HCT116 (cell line): Measurements from ENCODE around the gene MYO1E. TPM values are rescaled to one million over a fixed set of nuclear protein-coding genes. Genes with fewer than 3 reads are reported as not detected.

ENCODE experiments used
- ATAC-seq: fragments of 200-7000 bp; cut with Tn5 transposase; 2 replicates; pipeline ENCODE4 v1.9.1; 2020; ENCODE audit warnings: mild to moderate bottlenecking, moderate library complexity
- BruUV-seq: library from RNA; stranded (reverse); fragments of 400-500 nt; replicated peaks from 2 replicates; lab custom pipeline; 2021; lab: Mats Ljungman, UMichigan
- CTCF ChIA-PET: fragments of 300-600 bp; sonication (Branson Sonifier 250); formaldehyde crosslinking; loops from one replicate; lab custom pipeline; 2021; ENCODE audit warnings: antibody characterized with exemption; lab: Charles Lee
- POLR2A ChIA-PET: fragments of 300-600, 350-600 bp; sonication (Branson Sonifier 250); formaldehyde crosslinking; loops from one replicate; lab custom pipeline; 2021; ENCODE audit warnings: antibody characterized with exemption; lab: Charles Lee
- RAD21 ChIA-PET, 2 experiments: fragments of 300-600 bp; sonication (Branson Sonifier 250); formaldehyde crosslinking; loops; one replicate each; lab custom pipeline; 2023; ENCODE audit warnings: low total read pairs in 2 of 2; ENCODE audit not compliant: uncharacterized antibody in 2 of 2, unreplicated experiment in 2 of 2, low non-redundant PET in 1 of 2; lab: Charles Lee
- DNase-seq: peaks from one replicate; pipeline ENCODE4 v3.0.0-alpha.2; 2010; ENCODE audit warnings: low read depth, low spot score
- H2AFZ ChIP-seq: fragments of 200-600 bp; shearing (Covaris generic), sonication (generic); 2 replicates; pipeline ENCODE4 v1.6.1; 2017; ENCODE audit warnings: low read depth, mixed run types, mixed read lengths, antibody characterized with exemption, low read length; ENCODE audit not compliant: poor library complexity, severe bottlenecking
- H3K27ac ChIP-seq: 2 replicates; pipeline ENCODE4 v1.5.1; 2012; ENCODE audit warnings: low read depth, low read length
- H3K27me3 ChIP-seq: fragments of 200-600 bp; sonication (generic); 2 replicates; pipeline ENCODE4 v1.6.1; 2016; ENCODE audit warnings: mixed run types, low read length, mixed read lengths; ENCODE audit not compliant: insufficient read depth
- H3K36me3 ChIP-seq, 2 experiments: fragments of 200-500 bp in 1 of 2; fragments of 200-600 bp in 1 of 2; sonication (Bioruptor generic) in 1 of 2; sonication (generic) in 1 of 2; 2 replicates each; pipeline versions ENCODE4 v1.5.1 to v1.6.1; 2014 to 2016; ENCODE audit warnings: low read length in 2 of 2, inconsistent platforms in 1 of 2, mixed read lengths in 1 of 2, mixed run types in 1 of 2; ENCODE audit not compliant: insufficient read depth in 2 of 2, control insufficient read depth in 1 of 2
- H3K4me1 ChIP-seq, 2 experiments: fragments of 200-600 bp in 1 of 2; sonication (generic) in 1 of 2; 2 replicates each; pipeline versions ENCODE4 v1.5.1 to v1.6.1; 2012 to 2017; ENCODE audit warnings: low read length in 2 of 2, inconsistent platforms in 1 of 2, mild to moderate bottlenecking in 1 of 2, mixed read lengths in 1 of 2, mixed run types in 1 of 2, moderate library complexity in 1 of 2; ENCODE audit not compliant: insufficient read depth in 2 of 2, control insufficient read depth in 1 of 2
- H3K4me2 ChIP-seq: fragments of 200-600 bp; sonication (generic); 2 replicates; pipeline ENCODE4 v1.6.1; 2017; ENCODE audit warnings: mixed run types, low read length, mixed read lengths
- H3K4me3 ChIP-seq, 2 experiments: fragments of 200-600 bp in 1 of 2; sonication (generic) in 1 of 2; replicated peaks in 1 of 2; 2 replicates each; pipeline ENCODE4 v1.5.1; 2011 to 2016; ENCODE audit warnings: low read length in 2 of 2, control low read depth in 1 of 2, low read depth in 1 of 2, mild to moderate bottlenecking in 1 of 2, mixed read lengths in 1 of 2, mixed run types in 1 of 2
- H3K79me2 ChIP-seq: fragments of 200-600 bp; sonication (generic); 2 replicates; pipeline ENCODE4 v1.6.1; 2017; ENCODE audit warnings: mild to moderate bottlenecking, mixed run types, low read length, moderate library complexity, mixed read lengths; ENCODE audit not compliant: insufficient read depth
- H3K9ac ChIP-seq: fragments of 200-600 bp; sonication (generic); 2 replicates; pipeline ENCODE4 v1.6.1; 2016; ENCODE audit warnings: low read length, mixed read lengths
- H3K9me2 ChIP-seq: fragments of 200-600 bp; sonication (generic), shearing (Covaris generic); 2 replicates; pipeline ENCODE4 v1.6.1; 2017; ENCODE audit warnings: mixed run types, mild to moderate bottlenecking, moderate library complexity; ENCODE audit not compliant: insufficient read depth
- H3K9me3 ChIP-seq, 2 experiments: fragments of 200-500 bp in 1 of 2; fragments of 200-600 bp in 1 of 2; sonication (Bioruptor generic) in 1 of 2; sonication (generic) in 1 of 2; 2 replicates each; pipeline ENCODE4 v1.6.1; 2014 to 2017; ENCODE audit warnings: low read length in 2 of 2, mixed read lengths in 2 of 2, inconsistent platforms in 1 of 2, low read depth in 1 of 2, mild to moderate bottlenecking in 1 of 2, mixed run types in 1 of 2, moderate library complexity in 1 of 2; ENCODE audit not compliant: control insufficient read depth in 1 of 2, insufficient read depth in 1 of 2
- H4K20me1 ChIP-seq: fragments of 200-600 bp; sonication (generic), shearing (Covaris generic); 2 replicates; pipeline ENCODE4 v1.6.1; 2017; ENCODE audit warnings: mixed run types, mild to moderate bottlenecking, moderate library complexity; ENCODE audit not compliant: insufficient read depth
- CBX3 ChIP-seq: IDR thresholded peaks from 2 replicates; pipeline ENCODE4 v1.6.1; 2012; ENCODE audit warnings: low read depth
- CEBPB ChIP-seq: IDR thresholded peaks from 2 replicates; pipeline ENCODE4 v1.6.1; 2012; ENCODE audit warnings: low read depth
- EGR1 ChIP-seq: IDR thresholded peaks from 2 replicates; pipeline ENCODE4 v1.6.1; 2012; ENCODE audit warnings: low read depth
- ELF1 ChIP-seq: IDR thresholded peaks from 2 replicates; pipeline ENCODE4 v1.6.1; 2012; ENCODE audit warnings: low read depth, borderline replicate concordance
- EZH2 ChIP-seq: fragments of 200-600 bp; sonication (generic); IDR thresholded peaks from 2 replicates; pipeline ENCODE4 v1.6.1; 2017; ENCODE audit warnings: antibody characterized with exemption, mixed run types
- EZH2phosphoT487 ChIP-seq: fragments of 200-600 bp; IDR thresholded peaks from 2 replicates; pipeline ENCODE4 v1.6.1; 2018; ENCODE audit warnings: antibody characterized with exemption, borderline replicate concordance
- POLR2A ChIP-seq: IDR thresholded peaks from 2 replicates; pipeline ENCODE4 v1.7.0; 2011; ENCODE audit warnings: borderline replicate concordance; ENCODE audit not compliant: insufficient read depth, insufficient read length; ENCODE audit errors: extremely low read depth
- POLR2AphosphoS5 ChIP-seq: IDR thresholded peaks from 2 replicates; pipeline ENCODE4 v1.6.1; 2011; ENCODE audit warnings: mild to moderate bottlenecking, low read depth, low read length, moderate library complexity
- RAD21 ChIP-seq: IDR thresholded peaks from 2 replicates; pipeline ENCODE4 v1.6.1; 2012; ENCODE audit warnings: low read depth, mild to moderate bottlenecking
- SP1 ChIP-seq: IDR thresholded peaks from 2 replicates; pipeline ENCODE4 v1.6.1; 2012; ENCODE audit warnings: low read depth
- ZFX ChIP-seq: fragments of 450-650 bp; IDR thresholded peaks from 2 replicates; pipeline ENCODE4 v1.6.1; 2017
- ZNF274 ChIP-seq: fragments of 200-500 bp; sonication (Bioruptor generic); IDR thresholded peaks from 2 replicates; pipeline ENCODE4 v1.6.1; 2014; ENCODE audit warnings: mild to moderate bottlenecking, low read depth, low read length, inconsistent platforms
- intact Hi-C: fragments of 100-400 bp; cut with micrococcal nuclease; formaldehyde crosslinking; loops from 2 replicates; pipeline ENCODE4 v1.10.0; 2022
- total RNA-seq: library from RNA; stranded (reverse); gene quantifications from one replicate; pipeline ENCODE4 v1.2.1, GENCODE V29; 2021; ENCODE audit not compliant: unreplicated experiment
- TF ChIP-seq, protein P1 (sequence below), 3 experiments: fragments of 200-600 bp in 1 of 3; sonication (generic) in 1 of 3; IDR thresholded peaks in 2 of 3; conservative IDR thresholded peaks in 1 of 3; 2 replicates each; pipeline ENCODE4 v1.5.1; 2012 to 2017; ENCODE audit warnings: low read depth in 2 of 3, low read length in 2 of 3, antibody characterized with exemption in 1 of 3, borderline replicate concordance in 1 of 3, control low read depth in 1 of 3, mild to moderate bottlenecking in 1 of 3, mixed read lengths in 1 of 3, mixed run types in 1 of 3, moderate library complexity in 1 of 3; ENCODE audit not compliant: insufficient read depth in 1 of 3
- TF ChIP-seq, protein P2 (sequence below): IDR thresholded peaks from 2 replicates; pipeline ENCODE4 v1.6.1; 2012
- TF ChIP-seq, protein P3 (sequence below): IDR thresholded peaks from 2 replicates; pipeline ENCODE4 v1.6.1; 2012

MYO1E gene
- total RNA-seq, 1 experiment from 2014 or later: 182 TPM

DNA sequence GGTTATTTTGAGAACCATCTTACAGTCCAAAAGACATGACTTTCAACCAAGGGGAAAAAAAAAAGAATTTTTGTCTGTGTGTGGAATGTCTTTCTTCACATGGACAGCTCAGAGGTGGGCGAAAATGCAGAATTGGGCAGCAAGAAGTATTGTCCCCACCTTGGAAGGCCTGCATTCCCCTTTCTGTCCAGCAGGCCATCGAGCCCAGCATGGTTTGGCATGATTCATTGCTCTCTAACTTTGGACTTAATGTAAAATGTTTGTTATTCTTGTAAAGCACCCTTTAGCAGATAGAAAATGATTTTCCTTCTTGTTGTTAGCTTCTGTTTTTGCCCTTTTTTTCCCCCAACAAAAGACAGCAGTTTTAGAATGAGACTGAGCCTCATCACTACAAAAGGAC is 12.4 kb downstream of the MYO1E start:
- peaks cover 0 to 15% of the 10 kb centered on the region in 2 experiments; a peak in 1 of 4 replicates for H3K4me1 ChIP-seq
- H3K27me3 ChIP-seq: no peaks in the 10 kb centered on the region
- no peak overlapping the region for H2AFZ ChIP-seq
- intact Hi-C loops: no loop called here
- H3K4me2 ChIP-seq: no peak overlapping the region
- DNase-seq: no peak
- no peaks in the 10 kb centered on the region for H3K9me3 ChIP-seq
- H3K36me3 ChIP-seq: no peaks in the 10 kb centered on the region
- RAD21 ChIA-PET: no interaction called here
- H3K27ac ChIP-seq: no peak overlapping the region
- no TSS peak for BruUV-seq
- TF ChIP-seq EZH2phosphoT487 (no peak), CEBPB (no peak)
- TF ChIP-seq, protein P1, sequence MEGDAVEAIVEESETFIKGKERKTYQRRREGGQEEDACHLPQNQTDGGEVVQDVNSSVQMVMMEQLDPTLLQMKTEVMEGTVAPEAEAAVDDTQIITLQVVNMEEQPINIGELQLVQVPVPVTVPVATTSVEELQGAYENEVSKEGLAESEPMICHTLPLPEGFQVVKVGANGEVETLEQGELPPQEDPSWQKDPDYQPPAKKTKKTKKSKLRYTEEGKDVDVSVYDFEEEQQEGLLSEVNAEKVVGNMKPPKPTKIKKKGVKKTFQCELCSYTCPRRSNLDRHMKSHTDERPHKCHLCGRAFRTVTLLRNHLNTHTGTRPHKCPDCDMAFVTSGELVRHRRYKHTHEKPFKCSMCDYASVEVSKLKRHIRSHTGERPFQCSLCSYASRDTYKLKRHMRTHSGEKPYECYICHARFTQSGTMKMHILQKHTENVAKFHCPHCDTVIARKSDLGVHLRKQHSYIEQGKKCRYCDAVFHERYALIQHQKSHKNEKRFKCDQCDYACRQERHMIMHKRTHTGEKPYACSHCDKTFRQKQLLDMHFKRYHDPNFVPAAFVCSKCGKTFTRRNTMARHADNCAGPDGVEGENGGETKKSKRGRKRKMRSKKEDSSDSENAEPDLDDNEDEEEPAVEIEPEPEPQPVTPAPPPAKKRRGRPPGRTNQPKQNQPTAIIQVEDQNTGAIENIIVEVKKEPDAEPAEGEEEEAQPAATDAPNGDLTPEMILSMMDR (IDR thresholded peaks at IDR 0.05 in 2 of 3, conservative IDR thresholded peaks at IDR 0.05 in 1 of 3; ENCODE audit: borderline replicate concordance in 1 of 3, insufficient read depth in 1 of 3, low read depth in 2 of 3, low read length in 2 of 3): peak in 2 of 3 experiments; percentile 43 to 54; a peak in 4 of 6 replicates
- H3K79me2 ChIP-seq: peaks cover 70% of the 10 kb centered on the region
- ATAC-seq: peak; percentile 55; the same call in 1 of the 2 replicates
- H3K4me3 ChIP-seq: no peak overlapping the region
- no peak overlapping the region for H3K9ac ChIP-seq
- no peaks in the 10 kb centered on the region for H3K9me2 ChIP-seq
- H4K20me1 ChIP-seq: no peaks in the 10 kb centered on the region
- POLR2A ChIA-PET: interaction anchor here (1.5 kb wide), 1 partner anchor 12 kb away, joined by 4 read pairs; the partner anchor contains the start of gene MYO1E
- CTCF ChIA-PET: interaction anchor here (0.9 kb wide), 1 partner anchor 22 kb away, joined by 3 read pairs; no protein-coding TSS in a partner anchor

DNA sequence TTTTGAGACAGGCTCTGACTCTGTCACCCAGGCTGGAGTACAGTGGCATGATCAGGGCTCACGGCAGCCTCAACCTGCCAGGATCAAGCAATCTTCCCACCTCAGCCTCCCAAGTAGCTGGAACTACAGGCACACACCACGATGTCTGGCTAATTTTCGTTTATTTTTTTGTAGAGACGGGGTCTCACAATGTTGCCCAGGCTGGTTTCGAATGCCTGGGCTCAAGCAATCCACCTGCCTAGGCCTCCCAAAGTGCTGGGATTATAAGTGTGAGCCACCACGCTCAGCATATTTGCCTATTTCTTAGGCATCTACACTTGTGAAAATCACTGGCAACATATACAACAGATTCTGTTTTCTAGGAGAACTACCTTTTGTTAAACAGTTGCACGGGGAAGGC is 16.9 kb downstream of the MYO1E start:
- DNase-seq: no peak
- no TSS peak for BruUV-seq
- Histone ChIP-seq H2AFZ (no peak overlapping the region), H3K9me3 (no peaks in the 10 kb centered on the region), H3K4me3 (no peak overlapping the region), H3K27me3 (no peaks in the 10 kb centered on the region), H4K20me1 (no peaks in the 10 kb centered on the region), H3K4me1 (peaks cover 4 to 27% of the 10 kb centered on the region in 2 experiments; a peak in 3 of 4 replicates), H3K9ac (no peak overlapping the region), H3K36me3 (no peaks in the 10 kb centered on the region), H3K4me2 (no peak overlapping the region), H3K79me2 (peaks cover 73% of the 10 kb centered on the region), H3K27ac (no peak overlapping the region), H3K9me2 (no peaks in the 10 kb centered on the region)
- RAD21 ChIA-PET: no interaction called here
- POLR2A ChIA-PET: no interaction called here
- TF ChIP-seq POLR2A (no peak), CEBPB (no peak), EZH2 (no peak), ZNF274 (no peak), RAD21 (no peak), EGR1 (no peak), EZH2phosphoT487 (no peak), POLR2AphosphoS5 (no peak), SP1 (no peak), ZFX (no peak), CBX3 (no peak), ELF1 (no peak)
- TF ChIP-seq, protein P2, sequence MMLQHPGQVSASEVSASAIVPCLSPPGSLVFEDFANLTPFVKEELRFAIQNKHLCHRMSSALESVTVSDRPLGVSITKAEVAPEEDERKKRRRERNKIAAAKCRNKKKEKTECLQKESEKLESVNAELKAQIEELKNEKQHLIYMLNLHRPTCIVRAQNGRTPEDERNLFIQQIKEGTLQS: no peak
- TF ChIP-seq, protein P3, sequence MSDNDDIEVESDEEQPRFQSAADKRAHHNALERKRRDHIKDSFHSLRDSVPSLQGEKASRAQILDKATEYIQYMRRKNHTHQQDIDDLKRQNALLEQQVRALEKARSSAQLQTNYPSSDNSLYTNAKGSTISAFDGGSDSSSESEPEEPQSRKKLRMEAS: no peak
- ATAC-seq: no peak
- CTCF ChIA-PET: no interaction called here
- intact Hi-C loops: no loop called here
